GM19438 (cell line): ENCODE results near the gene PTGES.

Source experiments
- ATAC-seq: cut with Tn5 transposase; IDR thresholded peaks from one replicate; pipeline ENCODE4 v1.9.1; 2021; ENCODE audit warnings: low read depth; ENCODE audit not compliant: unreplicated experiment

The PTGES gene

GRCh38 chr9:129696944-129697655 lies 55.7 kb downstream of the PTGES start:
- ATAC-seq = no peak

GRCh38 chr9:129695870-129696269 lies 57.0 kb downstream of the PTGES start:
- no peak for ATAC-seq

DNA sequence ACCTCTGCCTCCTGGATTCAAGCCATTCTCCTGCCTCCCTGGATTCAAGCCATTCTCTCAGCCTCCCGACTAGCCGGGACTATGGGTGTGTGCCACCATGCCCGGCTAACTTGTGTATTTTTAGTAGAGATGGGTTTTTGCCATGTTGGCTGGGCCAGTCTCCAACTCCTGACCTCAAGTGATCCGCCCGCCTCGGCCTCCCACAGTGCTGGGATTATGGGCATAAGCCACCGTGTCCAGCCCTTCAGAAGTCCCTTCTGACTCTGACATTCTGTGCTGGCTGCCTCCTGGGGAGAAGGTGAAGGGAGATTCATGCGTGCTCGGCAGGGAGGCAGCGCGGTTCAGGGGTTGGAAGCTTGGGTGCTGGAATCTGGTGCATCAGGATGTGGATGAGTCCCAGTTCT lies 58.6 kb downstream of the PTGES start:
- no peak for ATAC-seq

DNA sequence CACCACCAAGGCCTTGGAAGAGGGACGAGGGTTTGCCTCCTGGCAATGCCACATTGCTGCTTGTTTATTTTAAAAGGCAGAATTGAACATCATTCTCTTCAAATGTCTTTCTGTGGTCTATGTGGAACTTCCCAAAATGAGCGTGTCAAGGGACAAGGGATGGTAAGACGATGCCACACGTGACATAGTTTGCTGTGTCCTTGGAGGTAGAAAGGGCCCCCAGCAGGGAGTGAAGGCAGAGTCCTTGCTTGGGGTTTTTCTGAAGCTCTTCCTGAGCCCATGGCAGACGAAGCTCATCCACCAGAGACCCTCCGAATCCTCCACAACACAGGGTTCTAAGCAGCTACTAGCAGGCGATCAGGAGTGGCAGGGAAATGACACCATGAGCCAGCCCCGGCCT lies 59.1 kb downstream of the PTGES start:
- ATAC-seq = no peak

- no peak for ATAC-seq
Observed at GRCh38 chr9:129692534-129692933, 60.3 kb downstream of the PTGES start.
